K562 (cell line): Measurements from ENCODE around the gene SKAP1. TPM values are rescaled to one million over a fixed set of nuclear protein-coding genes. Genes with fewer than 3 reads are reported as not detected.

Experiments
- ATF1 ChIP-seq, 2 experiments: fragments of 450-650 bp in 1 of 2; IDR thresholded peaks; 2 replicates each; pipeline ENCODE4 v1.6.1; 2016; ENCODE audit warnings: missing compliant biosample characterization in 1 of 2, missing genetic modification characterization in 1 of 2
- CUX1 ChIP-seq: fragments of 200-800 bp; sonication (Bioruptor generic); IDR thresholded peaks from 2 replicates; pipeline ENCODE4 v1.6.1; 2016; ENCODE audit warnings: missing genetic modification characterization, missing compliant biosample characterization
- DEAF1 ChIP-seq: fragments of 450-650 bp; formaldehyde crosslinking; IDR thresholded peaks from 2 replicates; pipeline ENCODE4 v1.4.0; 2020; ENCODE audit warnings: mild to moderate bottlenecking, moderate library complexity
- HMG20B ChIP-seq: fragments of 250-450 bp; sonication (Bioruptor Pico); IDR thresholded peaks from 2 replicates; pipeline ENCODE4 v1.5.0; 2021; ENCODE audit warnings: mild to moderate bottlenecking
- MAZ ChIP-seq, 2 experiments: fragments of 450-650 bp in 1 of 2; sonication (generic) in 1 of 2; formaldehyde crosslinking; IDR thresholded peaks in 1 of 2; conservative IDR thresholded peaks in 1 of 2; 2 replicates each; pipeline versions ENCODE4 v1.4.0 to v1.5.0; 2020; ENCODE audit warnings: mild to moderate bottlenecking in 1 of 2, missing genetic modification reagents in 1 of 2
- PYGO2 ChIP-seq: fragments of 450-650 bp; IDR thresholded peaks from 2 replicates; pipeline ENCODE4 v1.6.1; 2016; ENCODE audit warnings: mild to moderate bottlenecking, missing genetic modification characterization, moderate library complexity, missing compliant biosample characterization
- SMC3 ChIP-seq: conservative IDR thresholded peaks from 2 replicates; pipeline ENCODE4 v1.6.1; 2011; ENCODE audit warnings: low read depth, low read length, improper control_type of control experiment; ENCODE audit not compliant: insufficient read depth
- SNIP1 ChIP-seq: fragments of 450-650 bp; IDR thresholded peaks from 2 replicates; pipeline ENCODE4 v1.7.1; 2017; ENCODE audit warnings: low read depth, mild to moderate bottlenecking
- ZKSCAN3 ChIP-seq: fragments of 250-450 bp; sonication (Bioruptor Pico); IDR thresholded peaks from 2 replicates; pipeline ENCODE4 v1.4.0; 2020
- ZNF316 ChIP-seq: fragments of 450-650 bp; IDR thresholded peaks from 2 replicates; pipeline ENCODE4 v1.6.1; 2016
- polyA plus RNA-seq, 8 experiments: library from polyadenylated mRNA; depleted of rRNA in 4 of 8; stranded (reverse) in 5 of 8; unstranded in 3 of 8; fragments of >200 nt; fragmentation: Nextera tagmentation in 2 of 8; fragmentation: Illumina TruSeq in 1 of 8; extraction: Ambion mirVana in 2 of 8; extraction: Trizol in 1 of 8; gene quantifications; 2 replicates each; pipeline versions ENCODE4 v1.2.1 to v1.2.3, GENCODE V29; 2011 to 2014; ENCODE audit warnings: inconsistent platforms in 1 of 8, missing spikeins in 1 of 8
- total RNA-seq, 7 experiments: library from RNA; depleted of rRNA in 6 of 7; stranded (reverse); fragments of >200 nt in 6 of 7; fragmentation: Illumina TruSeq in 2 of 7; extraction: Trizol in 2 of 7; gene quantifications; 2 replicates each; pipeline versions ENCODE4 v1.2.1 to v1.2.3, GENCODE V29; 2011 to 2021; ENCODE audit warnings: low replicate concordance in 1 of 7
- TF ChIP-seq, protein P1 (sequence below), 3 experiments: IDR thresholded peaks in 2 of 3; conservative IDR thresholded peaks in 1 of 3; 2 replicates each; pipeline ENCODE4 v1.5.1; 2011 to 2012; ENCODE audit warnings: low read length in 3 of 3, mild to moderate bottlenecking in 3 of 3, control low read depth in 2 of 3, improper control_type of control experiment in 1 of 3, inconsistent platforms in 1 of 3, low read depth in 1 of 3, mixed read lengths in 1 of 3, moderate library complexity in 1 of 3; ENCODE audit not compliant: insufficient read depth in 2 of 3
- TF ChIP-seq, protein P2 (sequence below), 2 experiments: fragments of 200-800 bp in 1 of 2; sonication (Bioruptor generic) in 1 of 2; sonication (generic) in 1 of 2; formaldehyde crosslinking in 1 of 2; IDR thresholded peaks in 1 of 2; conservative IDR thresholded peaks in 1 of 2; 2 replicates each; pipeline versions ENCODE4 v1.5.0 to v1.6.1; 2016 to 2020; ENCODE audit warnings: missing compliant biosample characterization in 1 of 2, missing genetic modification characterization in 1 of 2, missing genetic modification reagents in 1 of 2

SKAP1 gene
- total and polyA plus RNA-seq, 9 of the 15 experiments (the other 6 are each of a cell fraction or from before 2014, with no cell fraction given) = 0.06 to 0.80 (median 0.10) TPM; not detected in 4

DNA sequence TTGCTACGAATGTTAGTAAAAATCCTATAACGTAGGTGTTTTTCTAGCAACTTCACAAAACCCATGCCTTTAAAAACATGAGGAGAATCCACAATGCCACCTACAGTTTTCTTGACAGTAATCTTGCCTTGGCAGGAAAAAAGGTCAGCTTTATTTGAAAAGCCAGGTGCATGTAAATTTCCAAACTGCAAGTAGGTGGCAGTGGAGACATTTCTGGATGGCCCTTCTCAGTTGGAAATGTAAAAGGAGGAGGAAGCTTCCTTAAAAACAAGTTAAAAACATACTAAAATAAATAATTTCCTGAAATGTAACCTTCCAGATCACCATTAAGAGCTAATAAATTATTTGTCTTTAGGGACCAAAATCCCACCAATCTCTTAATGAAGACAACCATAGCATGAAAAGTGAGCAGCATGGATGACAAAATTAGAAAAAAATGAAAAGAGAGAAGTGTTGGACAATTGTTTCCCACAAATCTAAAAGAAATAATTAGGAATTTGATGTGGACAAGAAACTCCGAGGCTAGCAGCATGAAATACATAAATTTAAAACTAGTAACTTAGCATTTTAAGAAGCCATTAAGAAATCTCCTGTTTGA is 170.2 kb downstream of the SKAP1 start (continued):
- TF ChIP-seq, protein P1, sequence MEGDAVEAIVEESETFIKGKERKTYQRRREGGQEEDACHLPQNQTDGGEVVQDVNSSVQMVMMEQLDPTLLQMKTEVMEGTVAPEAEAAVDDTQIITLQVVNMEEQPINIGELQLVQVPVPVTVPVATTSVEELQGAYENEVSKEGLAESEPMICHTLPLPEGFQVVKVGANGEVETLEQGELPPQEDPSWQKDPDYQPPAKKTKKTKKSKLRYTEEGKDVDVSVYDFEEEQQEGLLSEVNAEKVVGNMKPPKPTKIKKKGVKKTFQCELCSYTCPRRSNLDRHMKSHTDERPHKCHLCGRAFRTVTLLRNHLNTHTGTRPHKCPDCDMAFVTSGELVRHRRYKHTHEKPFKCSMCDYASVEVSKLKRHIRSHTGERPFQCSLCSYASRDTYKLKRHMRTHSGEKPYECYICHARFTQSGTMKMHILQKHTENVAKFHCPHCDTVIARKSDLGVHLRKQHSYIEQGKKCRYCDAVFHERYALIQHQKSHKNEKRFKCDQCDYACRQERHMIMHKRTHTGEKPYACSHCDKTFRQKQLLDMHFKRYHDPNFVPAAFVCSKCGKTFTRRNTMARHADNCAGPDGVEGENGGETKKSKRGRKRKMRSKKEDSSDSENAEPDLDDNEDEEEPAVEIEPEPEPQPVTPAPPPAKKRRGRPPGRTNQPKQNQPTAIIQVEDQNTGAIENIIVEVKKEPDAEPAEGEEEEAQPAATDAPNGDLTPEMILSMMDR (IDR thresholded peaks at IDR 0.05 in 2 of 3, conservative IDR thresholded peaks at IDR 0.05 in 1 of 3; ENCODE audit: insufficient read depth in 2 of 3, low read depth in 1 of 3, low read length in 3 of 3) = peak; percentile 73 to 91 (median 77)
- no peak for TF ChIP-seq HMG20B (CRISPR knock-in tag)
- no peak for TF ChIP-seq ZKSCAN3 (CRISPR knock-in tag)
- no peak for TF ChIP-seq ZNF316
- TF ChIP-seq CUX1 = 0 out of 2 replicates have a peak, but pooled peaks have one; percentile 41
- no peak for TF ChIP-seq SNIP1
- TF ChIP-seq DEAF1 (CRISPR knock-in tag) = 0 out of 2 replicates have a peak, but pooled peaks have one; percentile 49
- TF ChIP-seq ATF1 (CRISPR knock-in tag; IDR thresholded peaks at IDR 0.05) = no peak
- no peak for TF ChIP-seq ATF1 (tag; IDR thresholded peaks at IDR 0.05)
- TF ChIP-seq SMC3 = peak; percentile 57; the same call in 1 of the 2 replicates
- TF ChIP-seq, protein P2, sequence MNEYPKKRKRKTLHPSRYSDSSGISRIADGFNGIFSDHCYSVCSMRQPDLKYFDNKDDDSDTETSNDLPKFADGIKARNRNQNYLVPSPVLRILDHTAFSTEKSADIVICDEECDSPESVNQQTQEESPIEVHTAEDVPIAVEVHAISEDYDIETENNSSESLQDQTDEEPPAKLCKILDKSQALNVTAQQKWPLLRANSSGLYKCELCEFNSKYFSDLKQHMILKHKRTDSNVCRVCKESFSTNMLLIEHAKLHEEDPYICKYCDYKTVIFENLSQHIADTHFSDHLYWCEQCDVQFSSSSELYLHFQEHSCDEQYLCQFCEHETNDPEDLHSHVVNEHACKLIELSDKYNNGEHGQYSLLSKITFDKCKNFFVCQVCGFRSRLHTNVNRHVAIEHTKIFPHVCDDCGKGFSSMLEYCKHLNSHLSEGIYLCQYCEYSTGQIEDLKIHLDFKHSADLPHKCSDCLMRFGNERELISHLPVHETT (CRISPR knock-in tag; conservative IDR thresholded peaks at IDR 0.05 in 1 of 2, IDR thresholded peaks at IDR 0.05 in 1 of 2) = 0 out of 4 replicates have a peak, but pooled peaks of 1 of the 2 experiments have one; percentile 12
- TF ChIP-seq PYGO2 (tag) = no peak
- TF ChIP-seq MAZ (CRISPR knock-in tag; conservative IDR thresholded peaks at IDR 0.05 in 1 of 2, IDR thresholded peaks at IDR 0.05 in 1 of 2) = 0 out of 4 replicates have a peak, but pooled peaks of 1 of the 2 experiments have one; percentile 23
